Activated CD8-positive, alpha-beta T cell treated with anti-CD3 and anti-CD28 coated beads for 36 hours (primary cell): ENCODE results near the gene ROR2. TPM values are rescaled to one million over a fixed set of nuclear protein-coding genes. Genes with fewer than 3 reads are reported as not detected.

Source experiments
- ATAC-seq: fragments of 200-7000 bp; cut with Tn5 transposase; one replicate; pipeline ENCODE4 v1.10.0; 2021; ENCODE audit warnings: mild to moderate bottlenecking, moderate library complexity
- CTCF ChIA-PET: fragments of 350-600 bp; sonication (Branson Sonifier 250); formaldehyde crosslinking; loops from one replicate; lab custom pipeline; 2021; ENCODE audit warnings: antibody characterized with exemption; lab: Charles Lee
- POLR2A ChIA-PET: fragments of 350-600 bp; sonication (Branson Sonifier 250); formaldehyde crosslinking; loops from one replicate; lab custom pipeline; 2021; ENCODE audit warnings: antibody characterized with exemption; lab: Charles Lee
- DNase-seq: peaks from one replicate; pipeline ENCODE4 v3.0.0-alpha.2; 2020
- H3K27ac Mint-ChIP-seq: one replicate; pipeline ENCODE4 v1.8.0; 2021; ENCODE audit warnings: mild to moderate bottlenecking, mixed read lengths
- H3K27me3 Mint-ChIP-seq: one replicate; pipeline ENCODE4 v1.8.0; 2021; ENCODE audit warnings: mixed read lengths
- H3K36me3 Mint-ChIP-seq: one replicate; pipeline ENCODE4 v1.8.0; 2021; ENCODE audit warnings: low read depth, mixed read lengths
- H3K4me1 Mint-ChIP-seq: one replicate; pipeline ENCODE4 v1.8.0; 2021; ENCODE audit warnings: low read depth, mixed read lengths
- H3K4me3 Mint-ChIP-seq: one replicate; pipeline ENCODE4 v1.8.0; 2021; ENCODE audit warnings: mild to moderate bottlenecking, moderate library complexity, mixed read lengths
- H3K9me3 Mint-ChIP-seq: one replicate; pipeline ENCODE4 v1.8.0; 2021; ENCODE audit warnings: mixed read lengths
- CTCF ChIP-seq: fragments of 200-600 bp; IDR thresholded peaks from one replicate; pipeline ENCODE4 v1.8.0; 2022; ENCODE audit warnings: antibody characterized with exemption, mild to moderate bottlenecking
- intact Hi-C: fragments of 100-400 bp; cut with micrococcal nuclease; formaldehyde crosslinking; loops from one replicate; pipeline ENCODE4 v1.10.0; 2022
- total RNA-seq, 2 experiments: library from RNA; stranded (reverse); gene quantifications; one replicate each; pipeline ENCODE4 v1.2.3, GENCODE V29; 2021

Gene ROR2
- total RNA-seq, 2 experiments from 2014 or later: not detected

GRCh38 chr9:91857291-91858212 lies 92.5 kb downstream of the ROR2 start:
- ChIA-PET CTCF (no interaction called here), POLR2A (no interaction called here)
- Mint-ChIP-seq H3K4me1 (no peaks in the 10 kb centered on the region), H3K27me3 (peaks cover 2% of the 10 kb centered on the region), H3K36me3 (no peaks in the 10 kb centered on the region), H3K4me3 (no peak overlapping the region), H3K9me3 (no peaks in the 10 kb centered on the region), H3K27ac (no peak overlapping the region)
- ATAC-seq: no peak
- no peak for DNase-seq
- no peak for TF ChIP-seq CTCF
- intact Hi-C loops: no loop called here

DNA sequence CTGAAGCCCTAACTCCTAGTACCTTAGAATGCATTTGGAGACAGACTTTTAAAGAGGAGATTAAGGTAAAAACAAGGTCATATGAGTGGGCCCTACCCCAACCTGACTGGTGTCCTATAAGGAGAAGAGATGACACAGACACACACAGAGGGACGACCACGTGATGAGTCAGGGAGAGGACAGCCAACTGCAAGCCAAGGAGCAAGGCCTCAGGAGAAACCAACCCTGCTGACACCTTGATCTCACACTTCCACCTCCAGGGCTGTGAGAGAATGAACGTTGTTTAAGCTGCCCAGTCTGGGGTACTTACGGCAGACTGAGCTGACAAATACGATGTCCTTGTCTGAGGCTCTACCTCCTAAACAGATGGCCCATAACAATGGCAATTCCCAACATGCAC lies 93.6 kb downstream of the ROR2 start:
- intact Hi-C loops: no loop called here
- ATAC-seq: peak; percentile 70
- DNase-seq: peak; percentile 36
- Mint-ChIP-seq H3K9me3 (no peaks in the 10 kb centered on the region), H3K27ac (no peak overlapping the region), H3K36me3 (no peaks in the 10 kb centered on the region), H3K4me3 (no peak overlapping the region), H3K4me1 (no peaks in the 10 kb centered on the region), H3K27me3 (peaks cover 2% of the 10 kb centered on the region)
- ChIA-PET POLR2A (no interaction called here), CTCF (no interaction called here)
- TF ChIP-seq CTCF: no peak

DNA sequence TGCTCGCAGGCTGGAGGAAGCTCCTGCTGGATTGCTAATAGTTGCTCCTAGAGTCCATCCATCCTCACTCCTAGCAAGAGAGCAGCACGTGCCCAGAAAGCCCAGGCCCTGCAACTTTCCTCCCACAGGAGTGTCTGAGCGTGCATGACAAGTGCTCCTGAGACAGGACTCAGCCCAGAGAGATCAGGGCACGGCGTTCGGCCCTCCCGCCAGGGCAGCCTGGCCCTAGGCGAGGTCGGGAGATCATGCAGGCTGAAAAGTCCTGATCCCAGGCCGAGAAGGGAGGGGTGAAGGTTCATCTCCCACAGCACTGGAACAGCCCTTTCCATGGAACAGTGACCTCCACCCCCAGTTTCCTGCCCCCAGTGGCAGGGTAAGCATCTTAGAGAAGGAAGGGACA lies 94.8 kb downstream of the ROR2 start:
- H3K36me3 Mint-ChIP-seq: no peaks in the 10 kb centered on the region
- ATAC-seq: no peak
- CTCF ChIA-PET: no interaction called here
- POLR2A ChIA-PET: no interaction called here
- H3K27ac Mint-ChIP-seq: no peak overlapping the region
- no peaks in the 10 kb centered on the region for H3K9me3 Mint-ChIP-seq
- no peak overlapping the region for H3K4me3 Mint-ChIP-seq
- DNase-seq: no peak
- TF ChIP-seq CTCF: no peak
- intact Hi-C loops: no loop called here
- peaks cover under 1% of the 10 kb centered on the region for H3K27me3 Mint-ChIP-seq
- H3K4me1 Mint-ChIP-seq: no peaks in the 10 kb centered on the region

DNA sequence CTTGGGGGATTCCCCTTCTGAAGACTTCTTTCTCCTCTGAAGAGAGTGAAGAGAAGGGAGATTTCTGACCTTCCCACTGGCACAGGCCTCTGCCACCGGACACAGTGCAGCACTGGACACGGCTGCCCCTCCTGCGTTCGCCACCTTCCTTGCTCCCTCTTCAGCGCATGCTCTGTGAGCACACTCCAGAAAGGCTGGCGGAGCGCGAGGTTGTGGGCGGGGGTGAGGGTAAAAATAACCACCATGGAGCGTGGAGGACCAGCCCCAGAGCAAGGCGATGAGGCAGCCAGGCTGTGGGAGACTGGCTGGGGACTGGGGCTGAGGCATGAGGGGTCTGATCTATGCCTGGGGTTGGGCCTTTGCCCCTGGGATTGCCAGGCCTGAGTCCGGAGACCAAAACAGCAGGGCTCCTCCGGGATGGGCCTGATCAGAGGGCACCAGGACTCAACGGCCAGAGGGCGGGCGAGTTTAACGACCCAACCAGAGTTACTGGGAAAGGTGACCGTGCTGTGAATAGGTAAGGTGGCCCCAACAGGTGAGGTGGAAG lies 97.2 kb downstream of the ROR2 start:
- no peak for TF ChIP-seq CTCF
- Mint-ChIP-seq H3K4me3 (no peak overlapping the region), H3K27ac (no peak overlapping the region), H3K36me3 (no peaks in the 10 kb centered on the region), H3K9me3 (no peaks in the 10 kb centered on the region), H3K27me3 (peaks cover 7% of the 10 kb centered on the region), H3K4me1 (peaks cover 1% of the 10 kb centered on the region)
- ChIA-PET POLR2A (no interaction called here), CTCF (no interaction called here)
- ATAC-seq (no peak), DNase-seq (no peak)
- intact Hi-C loops: no loop called here

DNA sequence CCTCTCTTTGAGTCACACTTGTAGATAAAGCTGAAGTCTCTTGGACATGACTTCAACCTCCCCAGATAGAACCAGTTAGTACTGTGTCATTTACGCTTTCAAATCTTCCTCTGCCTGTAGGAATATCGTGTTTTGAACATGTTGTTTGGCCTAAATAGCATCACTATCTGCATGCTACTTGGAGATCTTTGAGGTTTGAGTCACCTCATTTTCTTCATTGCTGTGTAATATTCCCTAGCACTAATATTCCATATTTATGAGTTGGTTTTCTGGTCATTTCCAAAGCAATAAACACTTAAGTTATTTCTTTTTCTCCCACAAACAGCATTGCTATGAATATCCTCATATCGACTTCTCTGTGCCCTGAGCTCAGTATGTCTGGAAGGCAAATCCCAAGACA lies 100.3 kb downstream of the ROR2 start:
- intact Hi-C loops: no loop called here

More for the DNA sequence above, 100.3 kb downstream of the ROR2 start:
- Mint-ChIP-seq H3K36me3 (no peaks in the 10 kb centered on the region), H3K27ac (no peak overlapping the region), H3K4me3 (no peak overlapping the region), H3K9me3 (no peaks in the 10 kb centered on the region), H3K27me3 (peaks cover 7% of the 10 kb centered on the region), H3K4me1 (peaks cover 7% of the 10 kb centered on the region)
- CTCF ChIA-PET: no interaction called here
- POLR2A ChIA-PET: no interaction called here
- no peak for ATAC-seq
- no peak for TF ChIP-seq CTCF
- no peak for DNase-seq
